ENCODE data around the gene MMP15.

GRCh38 chr16:58057121-58057520, 31.6 kb downstream of the MMP15 start:
- TF ChIP-seq CTCF (IDR thresholded peaks at IDR 0.05; ENCODE audit: borderline replicate concordance, extremely low read depth, low read length, poor library complexity, severe bottlenecking) = no peak
- TF ChIP-seq EZH2 (IDR thresholded peaks at IDR 0.05; ENCODE audit: borderline replicate concordance, low read depth, low read length, severe bottlenecking) = no peak

All from DND-41 (cell line).